ENCODE measurements around the gene SMIM30. TPM values are rescaled to one million over a fixed set of nuclear protein-coding genes. Genes with fewer than 3 reads are reported as not detected.
"Not testable (repeated sequence)": the region's sequence is repeated elsewhere in the genome, so short reads cannot be mapped to it uniquely, and the experiment has no call there.

SMIM30 gene
- 10 to 100 TPM; 17.8 to 42.4 (median 25.0) TPM for total RNA-seq

- H3K4me3 ChIP-seq, result peak within 1 kb of the TSS; percentile 39 to 72 (median 54)
- no peaks in the 10 kb centered on the region for H3K9me3 ChIP-seq
- 0 to 1% methylated on average over 35 of the region's 35 CpGs for WGBS, 2 donors
- peaks cover 0 to 18% (median 0%) of the 10 kb centered on the region in 3 donors for H3K36me3 ChIP-seq
- peak within 1 kb of the TSS; percentile 51 to 72 (median 64) for H3K27ac ChIP-seq
- DNase-seq (ENCODE audit: low spot score in 2 of 2), result peak; percentile 88 to 92
- peaks cover 0 to 15% (median 3%) of the 10 kb centered on the region in 4 donors for H3K4me1 ChIP-seq
- no peaks in the 10 kb centered on the region for H3K27me3 ChIP-seq
- TF ChIP-seq POLR2A (IDR thresholded peaks at IDR 0.05) (peak; percentile 78 to 79), EP300 (IDR thresholded peaks at IDR 0.05) (peak in 1 of 2 donors; percentile 97), CTCF (IDR thresholded peaks at IDR 0.05) (peak in 1 of 5 experiments; percentile 17)
These were observed at the start of gene SMIM30 for GRCh38 chr7:113118074-113118959. Gene SMIM30, minus strand, starts transcription at chr7:113118554. Its CDS starts 976 bp downstream, at chr7:113117578.

- not testable (repeated sequence) for H3K27me3 ChIP-seq; H3K27ac ChIP-seq; H3K9me3 ChIP-seq; DNase-seq (ENCODE audit: low spot score in 2 of 2); H3K4me3 ChIP-seq; H3K4me1 ChIP-seq; H3K36me3 ChIP-seq
- 82 to 83% methylated on average over 1 of the region's 1 CpG for WGBS, 2 donors
These were observed 47.8 kb upstream of the SMIM30 start for GRCh38 chr7:113166176-113166575.

- Histone ChIP-seq H3K4me1 (no peaks in the 10 kb centered on the region), H3K27ac (no peak overlapping the region), H3K36me3 (no peaks in the 10 kb centered on the region), H3K27me3 (no peaks in the 10 kb centered on the region), H3K9me3 (no peaks in the 10 kb centered on the region), H3K4me3 (no peak overlapping the region)
- TF ChIP-seq POLR2A (IDR thresholded peaks at IDR 0.05), result no peak
- no peak for TF ChIP-seq CTCF (IDR thresholded peaks at IDR 0.05)
- no peak for TF ChIP-seq EP300 (IDR thresholded peaks at IDR 0.05)
- 92 to 98% methylated on average over 2 of the region's 2 CpGs for WGBS, 2 donors
- DNase-seq (ENCODE audit: low spot score in 2 of 2), result no peak
These were observed 42.7 kb upstream of the SMIM30 start for GRCh38 chr7:113161050-113161449.

- Histone ChIP-seq H3K9me3 (no peaks in the 10 kb centered on the region), H3K4me1 (no peaks in the 10 kb centered on the region), H3K4me3 (no peak overlapping the region), H3K27me3 (no peaks in the 10 kb centered on the region), H3K27ac (no peak overlapping the region), H3K36me3 (no peaks in the 10 kb centered on the region)
- no peak for DNase-seq (ENCODE audit: low spot score in 2 of 2)
- TF ChIP-seq CTCF (IDR thresholded peaks at IDR 0.05) (peak in 3 of 5 experiments; percentile 13 to 39 (median 19)), EP300 (IDR thresholded peaks at IDR 0.05) (no peak), POLR2A (IDR thresholded peaks at IDR 0.05) (no peak)
- WGBS, 2 donors, result 50 to 56% methylated on average over 5 of the region's 5 CpGs
These were observed 41.5 kb upstream of the SMIM30 start for GRCh38 chr7:113159746-113160339.

GRCh38 chr7:113158756-113159155 is 40.4 kb upstream of the SMIM30 start:
- Histone ChIP-seq H3K27ac (no peak overlapping the region), H3K4me3 (no peak overlapping the region), H3K27me3 (no peaks in the 10 kb centered on the region), H3K4me1 (no peaks in the 10 kb centered on the region), H3K36me3 (no peaks in the 10 kb centered on the region), H3K9me3 (no peaks in the 10 kb centered on the region)
- WGBS, 2 donors, result 43 to 54% methylated on average over 2 of the region's 2 CpGs
- no peak for TF ChIP-seq EP300 (IDR thresholded peaks at IDR 0.05)
- no peak for TF ChIP-seq POLR2A (IDR thresholded peaks at IDR 0.05)
- no peak for TF ChIP-seq CTCF (IDR thresholded peaks at IDR 0.05)
- no peak for DNase-seq (ENCODE audit: low spot score in 2 of 2)
